Activated CD4-positive, alpha-beta T cell treated with anti-CD3 and anti-CD28 coated beads, Interleukin-2, Interleukin-6, amounts not matched to agents 100 ng/mL and 50 ng/mL, durations not matched to agents 16 hours and 8 hours (primary cell): ENCODE data around the gene CTNNBIP1.
A peak's percentile ranks its signal among the peaks of the same experiment; 100 is the strongest.
"Not testable (repeated sequence)": the region's sequence is repeated elsewhere in the genome, so short reads cannot be mapped to it uniquely, and the experiment has no call there.

ENCODE experiments used
- DNase-seq: peaks from one replicate; pipeline ENCODE4 v3.0.0-alpha.2; 2020

The CTNNBIP1 gene

DNA sequence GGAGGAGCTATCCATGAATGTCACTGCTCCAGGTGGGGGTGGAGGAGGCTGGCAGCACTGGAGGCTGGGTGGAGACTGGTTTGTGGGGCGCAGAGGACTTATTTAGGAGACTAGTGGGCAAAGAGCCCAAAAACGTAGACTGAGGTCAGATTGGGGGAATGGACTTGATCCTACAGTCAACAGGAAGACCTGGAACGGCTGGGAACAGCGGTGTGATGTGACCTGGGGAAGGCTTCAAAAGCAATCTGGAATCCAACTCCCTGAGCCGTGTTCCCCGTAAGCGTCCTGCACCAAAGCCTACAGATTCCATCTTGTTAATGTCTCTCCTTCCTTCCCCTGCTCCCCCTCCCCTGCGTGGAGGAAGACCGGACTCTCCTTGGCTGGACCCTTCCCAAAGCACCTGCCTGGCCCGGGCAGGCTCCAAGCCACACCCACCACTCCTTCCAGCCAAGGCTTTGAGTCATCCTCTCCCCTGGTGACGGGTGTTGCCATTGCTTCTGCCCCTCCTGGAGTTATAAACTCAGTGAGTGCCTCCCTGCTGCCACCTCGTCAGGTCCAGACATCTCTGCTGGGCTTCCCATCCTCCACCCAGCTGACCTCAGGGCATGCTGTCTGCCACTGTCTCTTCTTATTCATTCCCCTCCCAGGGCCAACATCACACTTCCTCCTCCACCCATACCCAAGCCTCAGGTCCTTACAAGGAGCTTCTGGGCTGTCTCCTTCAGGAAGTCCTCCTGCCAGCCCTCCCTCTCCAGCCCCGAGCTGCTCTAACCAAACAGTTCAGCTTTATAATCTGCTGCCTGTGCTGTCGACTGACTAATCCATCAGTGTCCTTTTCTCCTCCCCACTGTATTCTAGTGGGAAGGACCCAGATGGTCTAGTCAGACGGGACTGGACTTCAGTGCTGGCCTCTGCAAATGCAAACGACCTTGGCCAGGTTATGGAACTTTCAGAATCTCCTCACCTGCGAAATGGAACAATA lies 84.7 kb downstream of the CTNNBIP1 start:
- DNase-seq, result peak; percentile 54

DNA sequence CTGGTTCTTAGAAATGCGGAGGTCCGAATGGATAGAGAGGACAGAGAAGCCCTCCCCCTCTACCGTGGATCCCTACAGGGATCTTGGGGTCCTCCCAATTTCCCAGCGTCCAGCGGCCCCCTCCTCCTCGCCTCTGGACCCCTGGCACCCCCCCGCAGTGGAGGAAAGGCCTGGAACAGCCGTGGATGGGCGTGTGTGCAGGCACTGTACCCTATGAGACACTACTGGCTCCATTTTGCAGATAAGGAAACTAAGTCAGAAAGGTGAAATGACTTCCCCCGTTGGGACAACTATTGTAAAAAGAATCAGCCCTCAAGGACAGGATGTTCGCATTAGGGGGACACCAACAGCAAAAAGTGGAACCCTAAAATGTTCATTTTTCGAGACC lies 85.4 kb downstream of the CTNNBIP1 start:
- DNase-seq, result no peak

- peak; percentile 95 for DNase-seq
Observed at GRCh38 chr1:9823943-9824701, 85.9 kb downstream of the CTNNBIP1 start, which contains the start of gene CLSTN1. Gene CLSTN1 (minus strand): TSS chr1:9823965. CDS start chr1:9823733, 232 bp downstream.

GRCh38 chr1:9823693-9823942 lies 86.5 kb downstream of the CTNNBIP1 start:
- no peak for DNase-seq

- peak; percentile 43 for DNase-seq
Observed at GRCh38 chr1:9822897-9823692, 87.0 kb downstream of the CTNNBIP1 start.

DNA sequence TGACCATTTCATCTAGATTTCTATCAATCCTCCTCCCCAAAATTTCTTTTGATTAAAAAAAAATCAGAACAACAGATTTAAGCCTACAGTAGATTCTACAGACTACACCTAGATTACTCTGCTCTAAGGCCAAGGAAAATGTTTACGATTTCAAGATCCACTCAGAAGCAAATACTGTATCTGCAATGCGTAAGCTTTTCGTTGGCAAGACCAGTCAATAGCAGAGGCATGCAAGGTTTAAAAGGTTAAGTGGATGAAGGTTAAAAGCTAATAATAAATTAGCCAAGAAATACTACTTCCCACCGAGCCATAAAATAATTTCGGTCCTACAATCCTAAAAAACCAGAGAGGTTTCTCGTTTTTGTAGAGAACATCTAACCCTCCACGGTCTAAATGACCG lies 87.6 kb downstream of the CTNNBIP1 start:
- no peak for DNase-seq

DNA sequence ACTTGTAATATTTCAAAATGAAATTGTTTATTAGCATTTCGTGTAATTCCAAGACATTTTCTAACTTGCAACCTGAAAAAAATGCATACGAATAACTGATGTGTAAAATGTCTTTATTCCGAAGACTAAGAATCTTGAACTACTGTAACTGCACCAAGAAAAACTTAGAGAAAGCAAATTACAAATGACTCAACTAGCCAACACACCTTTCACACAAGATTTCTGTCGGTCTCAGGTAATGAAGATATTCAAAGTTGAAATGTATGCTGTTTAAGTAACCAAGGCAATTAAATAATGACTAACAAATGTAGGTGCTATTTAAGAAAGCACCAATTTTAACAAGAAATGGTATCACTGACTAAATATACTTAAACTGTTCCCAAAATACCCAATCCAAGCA lies 88.4 kb downstream of the CTNNBIP1 start:
- DNase-seq, result no peak

DNA sequence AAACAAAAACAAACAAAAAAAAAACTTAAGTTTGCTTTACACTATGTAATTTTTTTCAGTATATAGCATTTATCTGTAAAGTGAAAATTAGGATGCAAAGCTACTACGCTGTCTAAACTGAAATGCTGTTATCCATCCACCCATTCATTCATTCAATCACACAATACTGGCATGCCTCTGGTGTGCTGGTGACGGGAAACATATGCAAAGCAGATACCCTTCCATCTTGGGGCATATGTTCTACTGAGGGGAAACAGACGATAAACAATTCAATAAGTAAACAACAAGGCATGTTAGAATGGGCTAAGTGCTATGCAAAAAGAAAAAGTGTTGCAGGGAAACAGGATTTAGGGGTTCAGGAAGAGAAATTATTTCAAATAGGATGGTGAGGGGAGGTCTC lies 89.5 kb downstream of the CTNNBIP1 start:
- DNase-seq, result no peak

DNA sequence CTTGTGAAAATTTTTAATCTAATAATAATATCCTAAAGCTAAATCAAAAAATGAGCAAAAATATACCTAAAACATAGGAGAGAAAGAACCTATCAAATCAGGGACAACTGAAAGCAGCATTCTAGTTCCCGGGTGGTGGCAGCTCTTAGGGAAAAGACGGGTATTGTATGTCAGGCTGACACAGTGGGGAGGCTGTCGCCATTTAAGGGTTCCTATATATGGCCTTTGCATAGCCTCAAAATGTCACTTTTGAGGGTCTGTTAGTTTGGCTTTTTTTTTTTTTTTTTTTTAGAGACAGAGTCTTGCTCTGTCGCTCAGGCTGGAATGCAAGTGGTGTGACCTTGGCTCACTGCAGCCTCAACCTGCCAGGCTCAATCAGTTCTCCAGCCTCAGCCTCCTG lies 92.3 kb downstream of the CTNNBIP1 start:
- DNase-seq, result no peak

DNA sequence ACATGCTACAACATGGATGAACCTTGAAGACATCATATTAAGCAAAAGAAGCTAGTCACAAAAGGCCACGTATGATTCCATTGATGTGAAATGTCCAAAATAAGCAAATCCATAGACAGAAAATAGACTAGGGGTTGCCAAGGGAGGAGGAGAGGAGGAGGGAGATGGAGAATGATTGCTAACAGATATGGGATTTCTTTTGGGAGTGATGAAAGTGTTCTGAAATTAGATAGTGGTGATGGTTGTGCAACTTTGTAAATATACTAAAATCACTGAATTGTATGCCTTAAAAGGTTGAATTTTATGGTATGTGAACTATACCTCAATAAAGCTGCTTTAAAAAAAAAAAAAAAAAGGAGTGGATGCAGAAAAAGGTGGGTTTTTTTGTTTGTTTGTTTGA lies 93.9 kb downstream of the CTNNBIP1 start:
- no peak for DNase-seq

- no peak for DNase-seq
Observed at GRCh38 chr1:9815150-9815549, 94.9 kb downstream of the CTNNBIP1 start.

- DNase-seq, result no peak
Observed at GRCh38 chr1:9814619-9815018, 95.5 kb downstream of the CTNNBIP1 start.

DNA sequence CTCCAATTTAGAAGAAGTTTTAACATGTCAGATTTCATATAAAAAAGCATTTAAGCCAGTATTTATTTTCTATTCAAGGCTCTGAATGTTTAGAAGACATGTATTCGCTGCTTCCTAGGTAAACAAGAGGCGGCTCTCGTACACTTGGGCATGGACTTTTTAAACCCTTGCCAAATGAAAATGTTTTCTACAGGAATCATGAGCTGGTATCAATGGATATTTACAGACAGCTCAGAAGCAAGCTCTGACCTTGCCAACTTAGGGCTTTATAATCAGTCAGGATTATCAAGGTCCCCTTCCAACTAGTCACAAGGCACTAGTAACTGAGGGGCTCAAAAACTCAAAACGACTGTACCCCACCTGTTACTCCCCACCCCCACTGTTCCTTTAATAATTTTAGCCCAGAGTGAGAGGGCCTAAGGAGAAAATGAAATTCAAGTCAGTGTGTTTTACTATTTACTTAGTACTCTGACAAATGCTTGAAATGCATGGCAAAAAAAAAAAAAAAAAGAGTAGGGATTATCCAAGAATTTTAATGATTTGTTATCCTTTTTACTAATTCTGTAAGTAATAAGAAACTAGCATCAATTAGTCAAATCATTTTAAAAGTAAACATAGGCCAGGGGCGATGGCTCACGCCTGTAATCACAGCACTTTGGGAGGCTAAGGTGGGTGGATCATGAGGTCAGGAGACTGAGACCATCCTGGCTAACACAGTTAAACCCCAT lies 98.7 kb downstream of the CTNNBIP1 start:
- no peak for DNase-seq

GRCh38 chr1:9809100-9809510 lies 101.0 kb downstream of the CTNNBIP1 start:
- no peak for DNase-seq

- no peak for DNase-seq
Observed at GRCh38 chr1:9808459-9808858, 101.6 kb downstream of the CTNNBIP1 start.

- DNase-seq, result no peak
Observed at GRCh38 chr1:9807541-9807940, 102.5 kb downstream of the CTNNBIP1 start.

GRCh38 chr1:9805972-9806371 lies 104.1 kb downstream of the CTNNBIP1 start:
- not testable (repeated sequence) for DNase-seq

DNA sequence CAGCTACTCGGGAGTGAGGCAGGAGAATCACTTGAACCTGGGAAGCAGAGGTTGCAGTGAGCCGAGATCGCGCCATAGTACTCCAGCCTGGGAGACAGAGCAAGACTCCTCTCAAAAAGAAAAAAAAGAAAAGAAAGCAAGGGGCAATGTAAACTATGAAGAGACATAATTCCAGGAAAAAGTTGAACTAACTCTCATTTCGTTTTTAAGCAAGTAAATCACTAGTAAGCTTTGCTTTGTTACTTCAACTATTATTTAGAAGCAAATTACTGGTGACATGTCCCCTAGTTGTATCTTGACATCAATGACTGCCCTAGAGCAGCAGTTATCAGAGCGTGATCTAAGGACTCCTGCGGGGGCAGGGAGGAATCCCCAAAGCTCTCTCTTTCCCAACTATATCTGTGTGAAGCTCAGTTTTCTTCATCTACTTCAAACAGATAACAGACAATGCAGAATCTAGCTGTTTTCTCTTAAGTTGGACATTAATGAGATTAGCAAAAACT lies 105.0 kb downstream of the CTNNBIP1 start:
- DNase-seq, result no peak

- not testable (repeated sequence) for DNase-seq
Observed at GRCh38 chr1:9803003-9803918, 106.8 kb downstream of the CTNNBIP1 start.

GRCh38 chr1:9801909-9802308 lies 108.2 kb downstream of the CTNNBIP1 start:
- DNase-seq, result no peak
